K562 (cell line): ENCODE data around the gene YAP1. TPM values are rescaled to one million over a fixed set of nuclear protein-coding genes. Genes with fewer than 3 reads are reported as not detected.

Experiments
- ATAC-seq: fragments of 200-7000 bp; cut with Tn5 transposase; 3 replicates; pipeline ENCODE4 v1.9.1; 2020; ENCODE audit warnings: moderate library complexity
- BruUV-seq: library from RNA; stranded (reverse); fragments of 400-500 nt; replicated peaks from 2 replicates; lab custom pipeline; 2021; lab: Mats Ljungman, UMichigan
- CTCF ChIA-PET: fragments of 300-600 bp; formaldehyde crosslinking; extraction: SDS; loops from one replicate; lab custom pipeline; 2021; ENCODE audit warnings: low intra/inter-chr PET ratio; lab: Yijun Ruan, JAX
- POLR2A ChIA-PET: fragments of 300-600, 350-650 bp; sonication (Branson Sonifier 250); formaldehyde crosslinking; extraction: SDS; loops from one replicate; lab custom pipeline; 2021; ENCODE audit warnings: antibody characterized with exemption, inconsistent platforms; lab: Yijun Ruan, JAX
- DNase-seq, 4 experiments: peaks; one replicate each; pipeline versions ENCODE4 v3.0.0 to v3.0.0-alpha.2; 2011 to 2018; ENCODE audit warnings: low spot score in 3 of 4, mixed read lengths in 3 of 4; ENCODE audit errors: extremely low read depth in 1 of 4
- FAIRE-seq: peaks from 2 replicates; lab custom pipeline; 2011; peaks lifted over from hg19 to GRCh38; lab: Jason Lieb, UNC
- H2AFZ ChIP-seq: 2 replicates; pipeline ENCODE4 v1.6.0; 2011; ENCODE audit warnings: low read depth, low read length, control low read depth, inconsistent platforms
- H3K27ac ChIP-seq: fragments of 200-600 bp; 3 replicates; pipeline ENCODE4 v1.8.0; 2011; ENCODE audit warnings: low read depth, mild to moderate bottlenecking, control low read depth, inconsistent platforms, low read length, moderate library complexity, mixed read lengths; ENCODE audit errors: extremely low read depth
- H3K27me3 ChIP-seq, 2 experiments: fragments of 300-600 bp in 1 of 2; 2 replicates in 1 of 2; 3 replicates in 1 of 2; pipeline versions ENCODE4 v1.6.0 to v1.8.0; 2011; ENCODE audit warnings: inconsistent platforms in 2 of 2, low read length in 2 of 2, mild to moderate bottlenecking in 1 of 2, mixed read lengths in 1 of 2, moderate library complexity in 1 of 2; ENCODE audit not compliant: control insufficient read depth in 2 of 2, insufficient read depth in 2 of 2
- H3K36me3 ChIP-seq: fragments of 300-600 bp; 3 replicates; pipeline ENCODE4 v1.8.0; 2011; ENCODE audit warnings: mild to moderate bottlenecking, low read length, inconsistent platforms; ENCODE audit not compliant: control insufficient read depth, insufficient read depth
- H3K4me1 ChIP-seq, 2 experiments: fragments of 200-600 bp in 1 of 2; replicated peaks in 1 of 2; 2 replicates in 1 of 2; 3 replicates in 1 of 2; pipeline versions ENCODE4 v1.5.1 to v1.8.0; 2011; ENCODE audit warnings: inconsistent platforms in 2 of 2, low read length in 2 of 2, mild to moderate bottlenecking in 1 of 2, mixed read lengths in 1 of 2, moderate library complexity in 1 of 2; ENCODE audit not compliant: control insufficient read depth in 2 of 2, insufficient read depth in 2 of 2
- H3K4me2 ChIP-seq: 2 replicates; pipeline ENCODE4 v1.6.1; 2011; ENCODE audit warnings: low read length, control low read depth, inconsistent platforms, mixed read lengths; ENCODE audit not compliant: insufficient read depth
- H3K4me3 ChIP-seq: fragments of 200-600 bp; sonication (generic), shearing (Covaris generic); 2 replicates; pipeline ENCODE4 v1.5.1; 2016; ENCODE audit warnings: control low read depth, inconsistent platforms
- H3K79me2 ChIP-seq: fragments of 200-600 bp; 3 replicates; pipeline ENCODE4 v1.8.0; 2011; ENCODE audit warnings: low read length, inconsistent platforms; ENCODE audit not compliant: control insufficient read depth, insufficient read depth
- H3K9ac ChIP-seq, 2 experiments: 2 replicates each; pipeline versions ENCODE4 v1.6.0 to v1.6.1; 2011; ENCODE audit warnings: low read depth in 2 of 2, low read length in 2 of 2, control low read depth in 1 of 2, inconsistent platforms in 1 of 2, mild to moderate bottlenecking in 1 of 2, mixed read lengths in 1 of 2; ENCODE audit not compliant: insufficient read depth in 1 of 2
- H3K9me1 ChIP-seq: one replicate; pipeline ENCODE4 v1.6.0; 2011; ENCODE audit warnings: inconsistent platforms, mild to moderate bottlenecking, low read length, moderate library complexity; ENCODE audit not compliant: control insufficient read depth, insufficient read depth
- H3K9me3 ChIP-seq: replicated peaks from 2 replicates; pipeline ENCODE4 v1.5.1; 2011; ENCODE audit warnings: low read depth, low read length, inconsistent platforms; ENCODE audit not compliant: control insufficient read depth, insufficient read depth
- H4K20me1 ChIP-seq: replicated peaks from 2 replicates; pipeline ENCODE4 v1.6.1; 2011; ENCODE audit warnings: low read length, inconsistent platforms, mixed read lengths; ENCODE audit not compliant: control insufficient read depth, insufficient read depth
- NR0B1 ChIP-seq: fragments of 450-650 bp; IDR thresholded peaks from one replicate; pipeline ENCODE4 v1.6.1; 2018; ENCODE audit warnings: mild to moderate bottlenecking, moderate library complexity; ENCODE audit not compliant: partially characterized antibody
- RBM17 ChIP-seq: fragments of 200-400 bp; formaldehyde crosslinking; IDR thresholded peaks from 2 replicates; pipeline ENCODE4 v1.6.1; 2017; ENCODE audit warnings: low read depth, mild to moderate bottlenecking, low read length, borderline replicate concordance
- TRIM28 ChIP-seq: fragments of 450-650 bp; IDR thresholded peaks from 2 replicates; pipeline ENCODE4 v1.6.1; 2017
- whole genome bisulfite sequencing: fragments of 100-300 bp; shearing (Covaris generic); methylation state at CpG from one replicate; pipeline ENCODE4 v1.1.6; 2016; ENCODE audit warnings: low coverage, mixed read lengths; ENCODE audit not compliant: insufficient coverage; ENCODE audit errors: missing lambda C conversion rate; 5-methylcytosine and 5-hydroxymethylcytosine counted together
- in situ Hi-C: fragments of 300-500 bp; cut with MboI; formaldehyde crosslinking; loops from 4 replicates; pipeline ENCODE4 v1.15.0; 2018; ENCODE audit warnings: inconsistent platforms, mixed read lengths
- intact Hi-C: fragments of 100-400 bp; cut with micrococcal nuclease; formaldehyde crosslinking; loops from 2 replicates; pipeline ENCODE4 v1.14.2; 2022
- polyA plus RNA-seq, 8 experiments: library from polyadenylated mRNA; depleted of rRNA in 4 of 8; stranded (reverse) in 5 of 8; unstranded in 3 of 8; fragments of >200 nt; fragmentation: Nextera tagmentation in 2 of 8; fragmentation: Illumina TruSeq in 1 of 8; extraction: Ambion mirVana in 2 of 8; extraction: Trizol in 1 of 8; gene quantifications; 2 replicates each; pipeline versions ENCODE4 v1.2.1 to v1.2.3, GENCODE V29; 2011 to 2014; ENCODE audit warnings: inconsistent platforms in 1 of 8, missing spikeins in 1 of 8
- total RNA-seq, 7 experiments: library from RNA; depleted of rRNA in 6 of 7; stranded (reverse); fragments of >200 nt in 6 of 7; fragmentation: Illumina TruSeq in 2 of 7; extraction: Trizol in 2 of 7; gene quantifications; 2 replicates each; pipeline versions ENCODE4 v1.2.1 to v1.2.3, GENCODE V29; 2011 to 2021; ENCODE audit warnings: low replicate concordance in 1 of 7

YAP1 gene
- total and polyA plus RNA-seq, 9 of the 15 experiments (the other 6 are each of a cell fraction or from before 2014, with no cell fraction given) = 0.18 TPM; not detected in 8

GRCh38 chr11:102071497-102072472 lies 38.5 kb upstream of the YAP1 start:
- Histone ChIP-seq H3K9me1 (no peaks in the 10 kb centered on the region), H3K79me2 (no peaks in the 10 kb centered on the region), H3K9me3 (no peaks in the 10 kb centered on the region; the same call in 1 of the 2 replicates), H3K36me3 (no peaks in the 10 kb centered on the region), H3K4me2 (no peak overlapping the region), H3K27ac (no peak overlapping the region), H3K4me3 (no peak overlapping the region), H3K4me1 (no peaks in the 10 kb centered on the region), H3K9ac (no peak overlapping the region), H2AFZ (no peak overlapping the region), H4K20me1 (no peaks in the 10 kb centered on the region), H3K27me3 (no peaks in the 10 kb centered on the region)
- in situ Hi-C loops = no loop called here
- CTCF ChIA-PET = no interaction called here
- POLR2A ChIA-PET = interaction anchor here (0.6 kb wide), 1 partner anchor 9 kb away, joined by 3 read pairs; no protein-coding TSS in a partner anchor
- no TSS peak for BruUV-seq
- whole genome bisulfite sequencing = 0% methylated on average over 1 of the region's 1 CpG
- TF ChIP-seq NR0B1 = no peak
- peak; percentile 54; the same call in 1 of the 2 replicates for TF ChIP-seq TRIM28
- TF ChIP-seq RBM17 = no peak
- no peak for FAIRE-seq
- intact Hi-C loops = no loop called here
- DNase-seq = no peak
- no peak for ATAC-seq
